HCT116 (cell line): ENCODE results near the gene S100A12. TPM values are rescaled to one million over a fixed set of nuclear protein-coding genes. Genes with fewer than 3 reads are reported as not detected.
A peak's percentile ranks its signal among the peaks of the same experiment; 100 is the strongest.

ENCODE experiments used
- ATAC-seq: fragments of 200-7000 bp; cut with Tn5 transposase; 2 replicates; pipeline ENCODE4 v1.9.1; 2020; ENCODE audit warnings: mild to moderate bottlenecking, moderate library complexity
- BruUV-seq: library from RNA; stranded (reverse); fragments of 400-500 nt; replicated peaks from 2 replicates; lab custom pipeline; 2021; lab: Mats Ljungman, UMichigan
- CTCF ChIA-PET: fragments of 300-600 bp; sonication (Branson Sonifier 250); formaldehyde crosslinking; loops from one replicate; lab custom pipeline; 2021; ENCODE audit warnings: antibody characterized with exemption; lab: Charles Lee
- POLR2A ChIA-PET: fragments of 300-600, 350-600 bp; sonication (Branson Sonifier 250); formaldehyde crosslinking; loops from one replicate; lab custom pipeline; 2021; ENCODE audit warnings: antibody characterized with exemption; lab: Charles Lee
- RAD21 ChIA-PET, 2 experiments: fragments of 300-600 bp; sonication (Branson Sonifier 250); formaldehyde crosslinking; loops; one replicate each; lab custom pipeline; 2023; ENCODE audit warnings: low total read pairs in 2 of 2; ENCODE audit not compliant: uncharacterized antibody in 2 of 2, unreplicated experiment in 2 of 2, low non-redundant PET in 1 of 2; lab: Charles Lee
- DNase-seq: peaks from one replicate; pipeline ENCODE4 v3.0.0-alpha.2; 2010; ENCODE audit warnings: low read depth, low spot score
- H2AFZ ChIP-seq: fragments of 200-600 bp; shearing (Covaris generic), sonication (generic); 2 replicates; pipeline ENCODE4 v1.6.1; 2017; ENCODE audit warnings: low read depth, mixed run types, mixed read lengths, antibody characterized with exemption, low read length; ENCODE audit not compliant: poor library complexity, severe bottlenecking
- H3K27ac ChIP-seq: 2 replicates; pipeline ENCODE4 v1.5.1; 2012; ENCODE audit warnings: low read depth, low read length
- H3K27me3 ChIP-seq: fragments of 200-600 bp; sonication (generic); 2 replicates; pipeline ENCODE4 v1.6.1; 2016; ENCODE audit warnings: mixed run types, low read length, mixed read lengths; ENCODE audit not compliant: insufficient read depth
- H3K36me3 ChIP-seq, 2 experiments: fragments of 200-500 bp in 1 of 2; fragments of 200-600 bp in 1 of 2; sonication (Bioruptor generic) in 1 of 2; sonication (generic) in 1 of 2; 2 replicates each; pipeline versions ENCODE4 v1.5.1 to v1.6.1; 2014 to 2016; ENCODE audit warnings: low read length in 2 of 2, inconsistent platforms in 1 of 2, mixed read lengths in 1 of 2, mixed run types in 1 of 2; ENCODE audit not compliant: insufficient read depth in 2 of 2, control insufficient read depth in 1 of 2
- H3K4me1 ChIP-seq, 2 experiments: fragments of 200-600 bp in 1 of 2; sonication (generic) in 1 of 2; 2 replicates each; pipeline versions ENCODE4 v1.5.1 to v1.6.1; 2012 to 2017; ENCODE audit warnings: low read length in 2 of 2, inconsistent platforms in 1 of 2, mild to moderate bottlenecking in 1 of 2, mixed read lengths in 1 of 2, mixed run types in 1 of 2, moderate library complexity in 1 of 2; ENCODE audit not compliant: insufficient read depth in 2 of 2, control insufficient read depth in 1 of 2
- H3K4me2 ChIP-seq: fragments of 200-600 bp; sonication (generic); 2 replicates; pipeline ENCODE4 v1.6.1; 2017; ENCODE audit warnings: mixed run types, low read length, mixed read lengths
- H3K4me3 ChIP-seq, 2 experiments: fragments of 200-600 bp in 1 of 2; sonication (generic) in 1 of 2; replicated peaks in 1 of 2; 2 replicates each; pipeline ENCODE4 v1.5.1; 2011 to 2016; ENCODE audit warnings: low read length in 2 of 2, control low read depth in 1 of 2, low read depth in 1 of 2, mild to moderate bottlenecking in 1 of 2, mixed read lengths in 1 of 2, mixed run types in 1 of 2
- H3K79me2 ChIP-seq: fragments of 200-600 bp; sonication (generic); 2 replicates; pipeline ENCODE4 v1.6.1; 2017; ENCODE audit warnings: mild to moderate bottlenecking, mixed run types, low read length, moderate library complexity, mixed read lengths; ENCODE audit not compliant: insufficient read depth
- H3K9ac ChIP-seq: fragments of 200-600 bp; sonication (generic); 2 replicates; pipeline ENCODE4 v1.6.1; 2016; ENCODE audit warnings: low read length, mixed read lengths
- H3K9me2 ChIP-seq: fragments of 200-600 bp; sonication (generic), shearing (Covaris generic); 2 replicates; pipeline ENCODE4 v1.6.1; 2017; ENCODE audit warnings: mixed run types, mild to moderate bottlenecking, moderate library complexity; ENCODE audit not compliant: insufficient read depth
- H3K9me3 ChIP-seq, 2 experiments: fragments of 200-500 bp in 1 of 2; fragments of 200-600 bp in 1 of 2; sonication (Bioruptor generic) in 1 of 2; sonication (generic) in 1 of 2; 2 replicates each; pipeline ENCODE4 v1.6.1; 2014 to 2017; ENCODE audit warnings: low read length in 2 of 2, mixed read lengths in 2 of 2, inconsistent platforms in 1 of 2, low read depth in 1 of 2, mild to moderate bottlenecking in 1 of 2, mixed run types in 1 of 2, moderate library complexity in 1 of 2; ENCODE audit not compliant: control insufficient read depth in 1 of 2, insufficient read depth in 1 of 2
- H4K20me1 ChIP-seq: fragments of 200-600 bp; sonication (generic), shearing (Covaris generic); 2 replicates; pipeline ENCODE4 v1.6.1; 2017; ENCODE audit warnings: mixed run types, mild to moderate bottlenecking, moderate library complexity; ENCODE audit not compliant: insufficient read depth
- CBX3 ChIP-seq: IDR thresholded peaks from 2 replicates; pipeline ENCODE4 v1.6.1; 2012; ENCODE audit warnings: low read depth
- CEBPB ChIP-seq: IDR thresholded peaks from 2 replicates; pipeline ENCODE4 v1.6.1; 2012; ENCODE audit warnings: low read depth
- EZH2 ChIP-seq: fragments of 200-600 bp; sonication (generic); IDR thresholded peaks from 2 replicates; pipeline ENCODE4 v1.6.1; 2017; ENCODE audit warnings: antibody characterized with exemption, mixed run types
- EZH2phosphoT487 ChIP-seq: fragments of 200-600 bp; IDR thresholded peaks from 2 replicates; pipeline ENCODE4 v1.6.1; 2018; ENCODE audit warnings: antibody characterized with exemption, borderline replicate concordance
- FOSL1 ChIP-seq: IDR thresholded peaks from 2 replicates; pipeline ENCODE4 v1.6.1; 2012; ENCODE audit warnings: low read depth
- JUND ChIP-seq: IDR thresholded peaks from 2 replicates; pipeline ENCODE4 v1.6.1; 2012
- POLR2AphosphoS5 ChIP-seq: IDR thresholded peaks from 2 replicates; pipeline ENCODE4 v1.6.1; 2011; ENCODE audit warnings: mild to moderate bottlenecking, low read depth, low read length, moderate library complexity
- RAD21 ChIP-seq: IDR thresholded peaks from 2 replicates; pipeline ENCODE4 v1.6.1; 2012; ENCODE audit warnings: low read depth, mild to moderate bottlenecking
- SP1 ChIP-seq: IDR thresholded peaks from 2 replicates; pipeline ENCODE4 v1.6.1; 2012; ENCODE audit warnings: low read depth
- ZBTB33 ChIP-seq: IDR thresholded peaks from 2 replicates; pipeline ENCODE4 v1.6.1; 2011; ENCODE audit warnings: mild to moderate bottlenecking, low read length, moderate library complexity; ENCODE audit not compliant: insufficient replicate concordance; ENCODE audit errors: extremely low read depth
- intact Hi-C: fragments of 100-400 bp; cut with micrococcal nuclease; formaldehyde crosslinking; loops from 2 replicates; pipeline ENCODE4 v1.10.0; 2022
- total RNA-seq: library from RNA; stranded (reverse); gene quantifications from one replicate; pipeline ENCODE4 v1.2.1, GENCODE V29; 2021; ENCODE audit not compliant: unreplicated experiment
- TF ChIP-seq, protein P1 (sequence below): IDR thresholded peaks from 2 replicates; pipeline ENCODE4 v1.6.1; 2012
- TF ChIP-seq, protein P2 (sequence below): IDR thresholded peaks from 2 replicates; pipeline ENCODE4 v1.6.1; 2012

S100A12 gene
- total RNA-seq, 1 experiment from 2014 or later, result not detected

DNA sequence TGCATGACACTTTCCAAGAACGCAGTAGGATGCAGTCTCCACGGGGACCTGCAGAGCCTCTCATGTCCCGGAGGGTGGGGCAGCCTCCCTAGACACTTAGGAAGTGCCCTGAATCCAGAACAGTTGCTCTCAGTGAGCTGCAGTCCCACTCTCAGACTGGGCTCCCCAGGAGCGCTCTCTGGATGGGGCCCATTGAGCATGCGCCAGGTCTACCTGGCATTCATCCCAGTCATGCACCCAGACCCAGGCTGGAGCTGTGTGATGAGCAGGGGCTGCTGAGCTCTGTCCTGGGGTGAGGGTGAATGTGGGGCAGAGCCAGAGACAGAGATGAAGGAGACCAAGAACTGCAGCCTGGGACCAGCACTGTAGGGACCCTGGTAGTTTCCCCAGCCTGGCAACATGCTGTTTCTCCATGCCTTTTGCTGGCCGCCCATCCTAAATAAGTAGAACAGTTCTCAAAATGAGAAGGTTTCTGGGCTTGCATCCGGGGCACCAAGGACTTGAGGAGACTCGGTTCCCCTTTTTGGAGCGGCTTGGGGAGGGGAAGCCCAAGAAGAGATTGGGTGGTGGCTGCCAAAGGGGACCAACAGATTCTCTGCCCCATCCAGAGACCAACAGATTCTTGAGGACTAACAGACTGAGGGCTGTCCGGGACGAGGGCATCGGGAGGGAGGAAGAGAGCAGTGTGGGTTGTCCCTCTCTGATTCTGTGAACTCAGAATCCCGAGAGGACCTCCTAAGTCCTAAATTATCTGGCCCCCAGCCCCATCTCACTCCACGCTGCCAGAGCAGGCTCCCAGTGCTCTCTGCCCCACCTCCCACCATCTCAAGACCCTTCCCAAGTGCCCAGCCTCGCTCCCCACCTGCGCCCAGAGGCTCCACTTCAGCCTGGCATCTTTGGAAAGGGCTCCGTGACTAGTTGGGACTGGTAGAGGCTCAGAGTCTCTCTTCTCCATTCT lies 25.8 kb downstream of the S100A12 start:
- H3K27me3 ChIP-seq, result peaks cover 39% of the 10 kb centered on the region
- H3K79me2 ChIP-seq, result no peaks in the 10 kb centered on the region
- RAD21 ChIA-PET, result no interaction called here
- no peak overlapping the region for H3K9ac ChIP-seq
- H4K20me1 ChIP-seq, result no peaks in the 10 kb centered on the region
- H3K4me2 ChIP-seq, result no peak overlapping the region
- H3K9me2 ChIP-seq, result no peaks in the 10 kb centered on the region
- no peak overlapping the region for H3K27ac ChIP-seq
- CTCF ChIA-PET, result interaction anchor here (1.4 to 6.7 kb wide), 2 partner anchors 145 to 147 kb away, joined by 3 to 133 read pairs; no protein-coding TSS in a partner anchor
- DNase-seq (no peak), ATAC-seq (no peak)
- intact Hi-C loops, result loop anchor here (5.0 kb wide), 2 partner anchors 278 to 923 kb away; partner anchors contain the start of genes HAX1, S100A1 and S100A13
- H3K4me1 ChIP-seq, result no peaks in the 10 kb centered on the region; a peak in 1 of 4 replicates
- H3K36me3 ChIP-seq, result no peaks in the 10 kb centered on the region
- BruUV-seq, result no TSS peak
- POLR2A ChIA-PET, result no interaction called here
- TF ChIP-seq CBX3 (no peak), POLR2AphosphoS5 (no peak), EZH2phosphoT487 (no peak)
- TF ChIP-seq, protein P1, sequence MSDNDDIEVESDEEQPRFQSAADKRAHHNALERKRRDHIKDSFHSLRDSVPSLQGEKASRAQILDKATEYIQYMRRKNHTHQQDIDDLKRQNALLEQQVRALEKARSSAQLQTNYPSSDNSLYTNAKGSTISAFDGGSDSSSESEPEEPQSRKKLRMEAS, result no peak
- TF ChIP-seq, all 23 proteins: peak for 0
- Histone ChIP-seq H2AFZ (no peak overlapping the region), H3K9me3 (no peaks in the 10 kb centered on the region), H3K4me3 (no peak overlapping the region)

- Histone ChIP-seq H3K9me2 (no peaks in the 10 kb centered on the region), H3K36me3 (no peaks in the 10 kb centered on the region), H3K4me3 (no peak within 1 kb of the TSS), H3K9me3 (no peaks in the 10 kb centered on the region), H3K79me2 (no peaks in the 10 kb centered on the region), H3K27ac (no peak within 1 kb of the TSS), H3K27me3 (peaks cover 44% of the 10 kb centered on the region), H3K9ac (no peak within 1 kb of the TSS), H3K4me1 (no peaks in the 10 kb centered on the region), H3K4me2 (no peak within 1 kb of the TSS), H4K20me1 (no peaks in the 10 kb centered on the region), H2AFZ (no peak within 1 kb of the TSS)
- intact Hi-C loops, result no loop called here
- no TSS peak for BruUV-seq
- DNase-seq (peak; percentile 3), ATAC-seq (peak; percentile 75)
- RAD21 ChIA-PET, result no interaction called here
- POLR2A ChIA-PET, result no interaction called here
- CTCF ChIA-PET, result interaction anchor here (1.4 kb wide), 1 partner anchor 146 kb away, joined by 3 read pairs; no protein-coding TSS in a partner anchor
- TF ChIP-seq, protein P1, result no peak
- no peak for TF ChIP-seq SP1
- TF ChIP-seq POLR2AphosphoS5, result no peak
- TF ChIP-seq JUND, result no peak
- no peak for TF ChIP-seq FOSL1
- TF ChIP-seq CEBPB, result no peak
- no peak for TF ChIP-seq EZH2
- TF ChIP-seq, protein P2, sequence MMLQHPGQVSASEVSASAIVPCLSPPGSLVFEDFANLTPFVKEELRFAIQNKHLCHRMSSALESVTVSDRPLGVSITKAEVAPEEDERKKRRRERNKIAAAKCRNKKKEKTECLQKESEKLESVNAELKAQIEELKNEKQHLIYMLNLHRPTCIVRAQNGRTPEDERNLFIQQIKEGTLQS, result no peak
- TF ChIP-seq ZBTB33, result no peak
- no peak for TF ChIP-seq RAD21
Measured at GRCh38 chr1:153348511-153349362, 26.7 kb downstream of the S100A12 start, which contains the start of gene PGLYRP4. Gene PGLYRP4 (minus strand): TSS chr1:153348841. CDS start chr1:153347932, 909 bp downstream.
